Measurements from ENCODE around the gene EEF1G.
"Not testable (repeated sequence)": the region's sequence is repeated elsewhere in the genome, so short reads cannot be mapped to it uniquely, and the experiment has no call there.

Gene EEF1G

DNA sequence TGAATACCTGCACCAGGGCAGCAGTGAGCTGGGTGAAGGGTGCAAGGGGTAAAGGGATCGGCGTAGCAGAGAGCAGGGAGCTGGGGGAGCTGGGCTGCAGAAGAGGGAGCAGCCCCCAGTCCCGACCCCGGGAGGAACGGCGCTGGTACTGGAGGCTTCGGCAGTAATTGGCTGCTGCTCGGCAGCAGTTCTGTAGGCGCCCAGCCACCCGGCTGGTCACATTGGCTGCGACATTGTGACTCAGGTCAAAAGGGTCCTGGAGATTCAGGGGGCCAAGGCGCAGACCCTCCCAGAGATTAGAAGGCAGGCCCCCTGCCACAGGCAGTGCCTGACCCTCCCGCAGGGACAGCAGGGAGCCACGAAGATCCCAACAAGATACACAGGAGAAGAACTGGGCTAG, 2.1 kb upstream of the EEF1G start:
- no peak for DNase-seq (ENCODE audit: low read depth)

DNA sequence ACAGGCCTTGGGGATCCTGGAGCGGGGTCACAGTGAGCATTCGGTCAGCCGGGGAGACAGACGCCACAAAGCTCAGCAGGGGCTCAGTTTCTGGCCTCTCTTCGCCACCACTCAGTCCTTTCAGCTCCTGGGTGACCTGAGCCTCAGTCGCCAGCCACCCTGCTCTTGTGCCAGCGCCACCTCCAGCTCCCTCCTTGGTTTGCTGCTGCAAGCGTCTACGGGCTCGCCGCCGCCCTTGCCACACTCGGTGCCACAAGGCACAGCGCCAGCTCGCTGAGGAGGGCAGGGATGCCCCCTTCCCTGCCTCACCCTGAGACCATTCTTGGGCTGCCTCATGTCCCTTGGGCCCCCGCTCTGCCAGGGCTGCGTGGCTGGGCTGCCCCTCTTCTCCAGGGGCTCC, 1.5 kb upstream of the EEF1G start:
- no peak for DNase-seq (ENCODE audit: low read depth)

DNA sequence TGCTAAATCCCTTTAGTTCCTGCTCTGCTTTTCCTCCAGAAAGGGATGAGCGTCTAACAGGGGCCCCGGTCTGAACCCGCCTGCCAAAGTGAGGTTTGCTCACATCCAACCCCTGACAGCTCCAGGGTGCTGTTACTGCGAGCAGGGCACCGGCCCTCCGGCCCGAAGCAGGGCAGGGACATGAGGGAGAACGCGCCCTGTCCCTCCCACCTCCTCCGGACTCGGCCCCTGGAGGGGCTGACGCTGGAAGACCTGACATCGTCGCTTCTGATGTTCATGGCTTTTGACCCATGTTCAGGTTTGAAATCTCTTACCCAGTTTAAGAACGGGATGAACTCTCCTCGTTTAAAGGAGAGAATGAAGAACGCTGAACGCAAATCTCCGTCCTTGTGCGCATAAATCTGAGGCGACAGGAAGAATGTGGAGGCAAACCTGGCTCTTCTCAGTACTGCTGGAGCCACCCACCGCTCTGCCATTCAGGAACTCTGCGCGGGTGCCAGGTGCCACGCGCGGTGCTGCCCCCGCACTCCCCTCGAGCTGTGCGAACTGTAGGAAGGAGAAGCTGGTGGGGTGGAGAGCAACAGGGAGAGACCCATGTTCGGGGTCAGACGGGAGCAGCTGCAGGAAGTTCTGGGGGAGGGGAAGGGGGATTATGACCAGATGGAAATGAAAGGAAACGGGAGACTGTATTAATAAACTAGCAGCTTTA, 826 bp upstream of the EEF1G start:
- no peak for DNase-seq (ENCODE audit: low read depth)

DNA sequence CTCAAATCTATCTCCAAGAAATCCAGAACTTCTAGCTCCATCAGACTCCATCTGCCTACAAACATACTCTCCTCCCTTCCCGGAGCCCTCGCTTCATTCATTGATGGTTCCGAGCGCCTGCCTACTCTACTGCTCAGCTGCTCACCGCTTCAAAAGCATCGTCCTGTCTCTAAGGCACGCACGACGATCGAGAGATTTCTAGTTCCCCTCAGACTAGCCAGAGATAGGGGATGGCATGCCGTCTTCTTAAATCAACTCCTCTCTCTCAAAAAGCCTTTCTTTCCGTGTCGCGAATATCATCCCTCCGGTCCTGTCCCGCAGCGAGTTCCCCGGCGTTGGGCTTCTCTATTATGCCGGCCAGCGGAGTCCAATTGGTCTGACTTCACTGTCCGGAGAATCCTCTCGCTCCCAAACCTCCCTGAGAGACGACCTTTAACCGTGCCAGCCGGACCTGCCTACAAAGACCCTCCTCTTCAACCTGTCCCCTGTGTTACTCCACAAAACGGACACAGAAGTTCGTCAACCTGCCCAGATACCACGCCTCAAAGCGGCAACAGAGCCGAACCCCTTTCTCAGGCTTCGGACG, 592 bp downstream of the EEF1G start:
- DNase-seq (ENCODE audit: low read depth) = no peak

DNA sequence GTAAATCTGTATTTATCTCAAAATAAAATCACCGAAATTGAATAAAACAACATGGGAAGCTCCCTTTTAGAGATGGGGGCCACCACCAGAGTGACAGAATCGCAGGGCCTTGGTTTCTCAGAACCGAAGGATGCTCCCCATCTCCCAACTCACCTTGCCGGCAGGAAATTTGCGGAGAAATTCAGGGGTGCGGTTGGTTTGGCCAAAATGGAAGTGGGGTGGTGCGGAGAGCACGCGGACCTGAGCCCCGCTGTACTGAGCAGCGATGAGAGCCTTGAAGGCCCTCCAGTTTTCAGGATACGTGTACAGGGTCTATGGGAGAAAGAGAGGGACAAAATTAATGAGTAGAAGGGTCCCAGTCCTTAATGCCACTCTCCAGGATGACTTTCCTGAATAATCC, 1.3 kb downstream of the EEF1G start:
- no peak for DNase-seq (ENCODE audit: low read depth)

DNA sequence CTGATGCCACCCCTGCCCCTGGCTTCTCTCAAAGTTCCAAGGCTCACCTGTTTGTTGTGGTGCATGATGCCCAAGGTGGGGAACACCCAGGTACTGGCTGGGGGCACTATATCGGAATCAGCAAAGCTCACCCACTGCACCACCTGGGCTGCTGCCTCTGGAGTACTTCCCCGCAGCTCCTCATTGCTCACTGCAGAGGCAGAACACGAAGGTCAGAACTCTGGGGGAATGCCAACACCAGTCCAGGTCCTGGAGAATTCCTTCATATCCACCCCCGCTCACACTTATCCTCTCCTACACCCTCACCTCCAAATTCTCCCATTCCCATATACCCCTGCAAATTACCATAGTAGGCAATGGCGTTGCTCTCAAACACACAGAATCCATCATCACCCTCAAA, 2.2 kb downstream of the EEF1G start:
- DNase-seq (ENCODE audit: low read depth) = not testable (repeated sequence)

DNA sequence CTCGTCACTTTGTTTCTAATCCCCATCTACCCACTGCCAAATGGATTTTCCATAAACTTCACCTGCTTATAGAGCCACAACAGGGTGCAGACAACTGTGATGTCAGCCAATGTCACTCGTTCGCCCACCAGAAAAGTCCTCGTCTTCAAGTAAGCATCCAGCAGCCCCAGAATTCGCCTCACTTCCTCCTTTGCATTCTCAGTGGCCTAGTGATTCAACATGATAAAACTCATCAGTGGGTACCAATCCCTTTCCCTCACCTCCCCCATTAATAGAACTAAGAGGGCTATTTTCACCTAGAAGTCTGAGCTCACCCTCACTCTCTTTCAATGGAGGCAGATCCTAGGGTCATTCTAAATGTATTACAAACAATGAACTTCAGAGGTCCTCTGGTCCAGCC, 2.8 kb downstream of the EEF1G start:
- not testable (repeated sequence) for DNase-seq (ENCODE audit: low read depth)

DNA sequence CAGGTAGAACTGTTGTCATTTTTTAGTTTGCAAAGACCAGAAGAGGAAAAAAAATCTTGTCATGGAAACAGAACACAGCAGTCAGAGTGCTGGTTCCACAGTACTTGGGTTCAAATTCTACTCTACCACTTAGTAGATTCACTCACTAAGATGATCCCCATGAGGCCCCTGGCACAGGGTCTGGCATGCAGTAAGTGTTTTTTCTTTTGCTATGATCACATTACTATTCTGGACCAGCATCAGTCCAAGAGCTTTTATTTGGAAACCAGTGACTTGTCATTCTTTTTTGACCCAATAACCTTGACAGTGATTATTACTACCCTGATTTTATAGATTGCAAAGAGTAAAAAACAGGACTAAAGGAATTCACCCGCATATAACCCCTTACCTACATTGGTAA, 4.1 kb downstream of the EEF1G start:
- DNase-seq (ENCODE audit: low read depth) = no peak

DNA sequence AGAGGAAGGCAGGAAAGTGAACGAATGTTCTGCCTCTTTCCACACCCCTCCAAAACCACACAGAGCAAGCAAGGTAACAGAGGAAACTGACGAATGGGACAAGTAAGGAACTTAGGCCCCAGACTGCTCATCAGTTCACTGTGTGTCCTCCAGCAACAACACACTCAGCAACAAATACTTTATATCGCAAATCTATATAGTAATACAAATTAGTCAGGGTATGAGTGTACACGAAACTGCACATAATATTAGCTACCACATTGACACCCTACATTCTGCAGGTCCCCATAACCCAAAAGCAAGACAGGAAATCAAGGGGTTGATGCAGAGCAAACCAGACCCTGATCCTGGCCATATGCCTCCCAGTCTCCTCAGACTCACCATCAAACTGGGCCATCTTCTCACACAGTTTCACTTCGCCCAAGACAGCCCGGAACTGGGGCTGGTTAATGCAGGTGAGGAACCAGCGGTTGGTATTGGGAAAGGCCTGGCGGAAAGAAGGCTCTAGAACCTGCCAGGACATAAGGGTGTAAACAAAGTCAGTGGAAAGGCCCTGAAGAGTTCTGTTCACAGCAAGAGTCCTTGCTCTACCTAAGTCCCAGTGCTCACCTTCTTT, 6.6 kb downstream of the EEF1G start:
- DNase-seq (ENCODE audit: low read depth) = no peak

DNA sequence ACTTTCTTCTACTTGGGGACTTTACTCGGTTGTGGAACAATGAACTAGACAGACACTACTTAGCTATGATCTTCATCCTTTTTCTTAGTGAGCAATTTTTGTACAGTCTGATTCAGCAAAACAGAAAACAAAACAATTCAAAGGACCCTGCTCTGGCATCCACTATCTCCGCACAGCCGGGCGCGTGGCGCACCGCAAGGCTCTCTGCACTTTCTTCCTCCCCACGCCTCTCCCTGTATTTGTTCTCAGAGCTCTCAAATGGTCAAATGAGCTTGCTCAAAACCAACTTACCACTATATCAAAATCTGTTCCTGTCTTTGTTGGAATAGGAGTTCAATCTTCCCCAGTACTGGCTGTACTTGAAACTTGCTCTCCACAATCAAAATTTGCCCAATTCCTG, 7.4 kb downstream of the EEF1G start:
- no peak for DNase-seq (ENCODE audit: low read depth)

DNA sequence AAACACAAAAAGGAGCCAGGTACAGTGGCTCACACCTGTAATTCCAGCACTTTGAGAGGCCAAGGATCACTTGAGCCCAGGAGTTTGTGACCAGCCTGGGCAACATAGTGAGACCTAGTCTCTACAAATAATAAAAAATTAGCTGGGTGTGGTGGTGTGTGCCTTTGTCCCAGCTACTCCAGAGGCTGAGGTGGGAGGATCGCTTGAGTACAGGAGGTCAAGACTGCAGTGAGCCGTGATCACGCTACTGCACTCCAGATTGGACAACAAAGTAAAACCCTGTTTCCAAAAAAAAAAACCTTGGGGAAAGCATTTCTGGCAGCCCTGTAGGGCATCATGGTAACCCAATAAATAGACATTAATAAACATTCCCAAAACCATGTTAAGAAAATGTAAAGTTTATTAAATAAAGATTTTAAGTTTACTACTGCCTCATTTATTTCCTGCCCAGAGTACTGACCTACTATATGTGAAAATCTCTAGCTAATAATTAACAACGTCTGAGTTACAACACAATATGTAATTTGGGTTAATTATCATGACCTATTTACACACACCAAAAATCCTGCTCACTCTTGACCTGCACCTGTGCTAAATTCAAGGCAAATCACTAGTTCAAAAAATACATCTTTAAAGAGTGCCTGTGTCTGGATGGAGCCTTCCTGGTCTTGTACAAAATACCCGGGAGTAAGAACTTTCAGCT, 8.4 kb downstream of the EEF1G start:
- DNase-seq (ENCODE audit: low read depth) = no peak

DNA sequence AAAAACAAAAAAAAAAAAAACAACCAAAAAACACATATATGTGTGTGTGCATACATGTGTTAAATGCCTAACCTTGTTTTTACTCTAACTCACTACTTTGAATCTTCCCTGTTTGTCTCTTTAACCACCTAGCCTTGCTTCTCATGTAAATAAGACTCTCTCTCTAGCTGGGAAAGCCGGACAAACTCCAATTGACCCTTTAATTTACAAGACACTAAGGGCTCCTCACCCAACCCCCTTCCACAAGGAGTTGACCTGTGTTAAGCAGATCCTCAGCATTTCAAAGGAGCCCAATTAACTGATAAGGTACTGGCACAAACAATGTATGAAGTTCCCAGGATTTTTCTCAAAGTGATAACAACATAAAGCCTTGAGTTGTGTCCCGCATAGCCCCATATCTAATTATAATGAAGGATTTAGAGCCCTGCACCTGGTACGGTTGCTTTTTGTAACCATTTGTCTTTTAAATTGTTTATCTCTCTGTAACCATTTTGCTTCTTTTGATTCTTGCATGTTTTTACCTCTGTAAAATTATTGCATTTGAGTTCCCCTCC, 11.9 kb downstream of the EEF1G start:
- not testable (repeated sequence) for DNase-seq (ENCODE audit: low read depth)

DNA sequence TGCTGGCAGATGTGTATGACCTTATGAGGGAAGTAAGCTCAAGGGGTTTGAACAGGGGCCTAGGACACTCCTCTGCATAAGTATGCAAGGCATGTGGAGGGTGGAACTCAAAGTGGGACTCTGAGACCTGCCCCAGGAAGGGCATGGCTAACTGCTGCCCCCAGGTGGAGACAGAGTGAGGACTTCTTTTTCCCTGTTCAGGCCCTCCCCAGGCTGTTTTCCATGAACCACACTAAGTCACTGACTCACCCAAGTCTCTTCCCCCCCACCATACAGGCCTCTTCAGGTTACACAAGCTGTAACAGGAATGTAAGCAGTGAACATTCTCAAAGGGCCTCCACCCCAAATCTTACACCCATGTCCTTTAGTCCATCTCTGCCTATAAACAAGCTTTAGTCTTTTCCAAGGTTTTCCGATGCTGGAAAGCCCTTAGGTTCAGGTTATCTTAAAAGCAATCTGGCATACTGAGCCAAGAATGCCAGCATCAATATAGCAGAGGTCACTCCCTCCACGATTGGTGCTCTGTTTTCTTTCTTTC, 13.1 kb downstream of the EEF1G start:
- DNase-seq (ENCODE audit: low read depth) = no peak

DNA sequence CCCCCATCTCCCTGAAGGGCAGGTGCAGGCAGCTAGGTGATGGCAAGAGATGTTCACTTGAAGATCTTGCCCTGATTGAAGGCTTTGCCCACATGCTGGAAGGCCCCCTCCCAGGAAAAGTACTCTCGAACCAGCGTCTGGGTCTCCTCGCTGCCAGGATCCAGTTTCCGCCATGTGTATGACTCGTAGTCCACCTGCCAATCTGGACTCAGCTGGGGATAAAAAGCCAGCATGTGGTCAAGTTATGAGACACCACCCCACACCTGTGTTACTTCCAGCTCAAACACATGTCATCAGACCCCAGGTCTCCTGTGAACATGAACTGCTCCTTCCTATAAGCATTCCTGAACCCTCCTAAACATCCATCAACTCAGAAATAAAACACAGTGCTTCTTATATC, 14.1 kb downstream of the EEF1G start:
- not testable (repeated sequence) for DNase-seq (ENCODE audit: low read depth)

DNA sequence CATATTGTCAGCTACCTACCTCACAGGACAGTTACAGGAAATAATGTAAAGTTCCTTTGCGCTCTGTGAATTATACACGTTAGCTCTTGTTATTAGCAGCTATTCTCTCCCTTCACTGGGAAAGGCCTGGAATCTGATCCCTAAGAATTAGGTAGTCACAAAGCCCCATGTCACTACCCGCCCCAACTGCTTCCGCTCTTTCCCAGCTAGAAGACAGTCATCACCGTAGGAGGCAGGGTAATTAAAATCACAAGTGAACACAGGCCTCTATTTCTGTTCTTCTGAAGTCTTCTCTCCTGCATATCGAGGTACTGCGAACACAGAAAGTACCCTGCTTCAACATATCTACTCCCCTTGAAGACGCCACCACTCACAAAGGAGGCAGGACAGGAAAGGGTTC, 14.5 kb downstream of the EEF1G start:
- no peak for DNase-seq (ENCODE audit: low read depth)

DNA sequence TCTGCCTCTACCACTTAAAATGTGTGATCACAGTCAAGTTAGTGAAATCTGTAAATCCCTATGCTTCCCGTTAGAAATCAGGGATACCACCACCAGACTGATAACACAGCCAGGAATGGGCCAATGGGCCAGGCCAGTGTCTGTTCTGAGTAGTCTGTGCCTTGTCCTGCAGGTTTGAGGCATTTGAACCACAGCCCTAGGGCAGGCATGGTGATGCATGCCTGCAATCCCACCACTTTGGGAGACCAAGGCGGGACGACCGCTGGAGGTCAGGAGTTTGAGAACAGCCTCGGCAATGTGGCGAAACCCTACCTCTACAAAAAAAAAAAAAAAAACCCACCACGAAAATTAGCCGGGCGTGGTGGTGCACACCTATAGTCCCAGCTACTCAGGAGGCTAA, 15.0 kb downstream of the EEF1G start:
- DNase-seq (ENCODE audit: low read depth) = no peak

DNA sequence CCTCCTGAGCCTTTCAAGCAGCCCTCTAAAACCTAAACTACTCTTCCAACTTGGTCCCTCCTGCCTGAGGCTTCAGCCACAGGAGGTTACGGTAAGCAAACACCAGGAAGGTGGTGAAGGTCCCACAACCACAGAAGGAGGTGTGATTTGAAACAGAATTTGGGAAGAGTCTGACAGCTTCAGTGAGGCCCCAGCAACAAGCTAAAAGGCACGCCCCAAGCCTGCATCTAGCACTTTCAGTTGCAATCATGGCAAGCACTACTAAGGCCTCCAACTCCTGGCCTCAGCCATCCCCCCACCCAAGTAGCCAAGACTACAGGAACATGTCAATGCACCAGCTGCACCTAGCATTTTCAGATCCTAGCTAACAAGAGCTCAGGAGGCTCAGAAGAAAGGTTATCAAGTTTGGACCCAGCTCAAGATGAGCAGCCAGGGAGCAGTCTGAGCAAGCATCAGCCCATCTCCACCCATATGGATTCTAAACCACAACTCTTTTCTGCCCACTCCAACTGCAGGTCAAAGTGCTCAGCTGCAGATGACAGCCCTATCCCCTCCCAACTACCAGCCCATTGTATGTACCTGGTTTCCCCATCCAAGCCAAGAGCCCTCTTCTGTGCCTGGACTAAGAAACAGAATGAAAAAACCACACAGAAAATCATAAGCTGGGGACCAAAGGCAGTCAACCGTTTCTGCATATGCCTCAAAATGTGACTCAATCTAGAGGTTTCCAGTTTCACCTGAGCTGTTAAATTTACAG, 16.6 kb downstream of the EEF1G start:
- DNase-seq (ENCODE audit: low read depth) = no peak

DNA sequence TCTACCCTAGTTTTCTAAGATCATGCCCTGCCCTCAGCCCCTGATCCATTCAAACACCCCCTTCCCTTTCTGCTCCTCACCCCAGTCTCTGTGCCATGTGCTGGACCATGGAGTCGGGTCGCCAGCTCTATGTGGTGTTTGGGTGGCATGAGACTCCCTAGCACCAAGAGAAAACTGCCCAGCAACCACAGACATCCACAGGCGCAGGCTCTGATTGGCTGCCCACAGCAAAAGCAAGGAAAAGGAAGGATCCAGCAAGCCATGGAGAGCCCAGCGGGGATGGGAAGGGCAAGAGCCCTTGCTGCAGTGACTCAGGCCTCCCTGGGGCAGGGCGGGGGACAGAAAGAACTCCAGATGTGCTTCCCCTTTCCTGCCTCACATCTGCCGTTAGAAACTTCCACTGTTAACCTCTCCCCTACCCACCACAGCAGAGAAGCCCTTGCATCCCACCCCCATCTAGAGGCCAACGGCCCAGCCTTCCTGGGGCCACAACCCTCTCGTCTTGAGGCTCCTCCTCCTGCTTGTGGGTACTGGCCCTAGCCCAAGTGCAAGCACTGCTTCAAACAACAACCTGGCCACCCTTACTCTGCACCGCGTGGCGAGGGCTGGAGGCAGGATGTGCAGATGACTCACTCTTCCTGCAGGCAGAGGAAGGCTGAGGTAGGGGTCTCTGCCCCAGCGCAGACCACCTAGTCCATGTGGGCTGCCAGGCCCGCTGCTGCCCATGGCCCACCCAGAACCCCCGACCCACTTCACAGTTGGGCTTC, 17.4 kb downstream of the EEF1G start:
- DNase-seq (ENCODE audit: low read depth) = peak; percentile 82

DNA sequence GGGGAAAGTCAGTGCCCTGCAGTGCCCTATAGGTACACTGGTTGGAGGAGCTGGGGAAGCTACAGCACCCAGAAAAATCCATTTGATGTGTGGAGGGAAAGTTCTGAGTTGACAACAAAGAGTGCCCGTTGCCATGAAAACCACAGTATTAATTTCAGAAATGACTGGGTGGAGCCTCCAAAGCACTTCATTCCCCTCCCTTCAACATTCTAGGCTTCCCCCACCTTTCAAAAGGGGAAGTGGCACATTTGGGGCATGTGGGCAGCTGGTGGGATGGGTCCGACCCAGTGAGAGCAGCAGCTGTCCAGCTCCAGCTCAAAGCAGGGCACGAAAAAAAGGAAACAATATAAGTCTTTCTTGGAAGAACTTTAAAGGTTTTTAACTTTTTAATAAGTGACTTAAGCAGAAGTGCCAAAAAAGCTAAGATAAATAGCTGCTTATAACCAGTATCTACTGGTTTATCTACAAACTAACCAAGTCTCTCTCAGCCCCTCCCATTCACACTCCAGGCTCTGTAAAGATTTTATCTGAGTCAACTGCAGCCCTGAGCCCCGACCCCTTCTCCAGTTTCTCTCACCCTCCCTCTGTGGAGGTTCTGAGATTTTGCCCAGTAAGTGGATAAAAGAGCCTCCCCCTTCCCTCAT, 18.1 kb downstream of the EEF1G start:
- no peak for DNase-seq (ENCODE audit: low read depth)

DNA sequence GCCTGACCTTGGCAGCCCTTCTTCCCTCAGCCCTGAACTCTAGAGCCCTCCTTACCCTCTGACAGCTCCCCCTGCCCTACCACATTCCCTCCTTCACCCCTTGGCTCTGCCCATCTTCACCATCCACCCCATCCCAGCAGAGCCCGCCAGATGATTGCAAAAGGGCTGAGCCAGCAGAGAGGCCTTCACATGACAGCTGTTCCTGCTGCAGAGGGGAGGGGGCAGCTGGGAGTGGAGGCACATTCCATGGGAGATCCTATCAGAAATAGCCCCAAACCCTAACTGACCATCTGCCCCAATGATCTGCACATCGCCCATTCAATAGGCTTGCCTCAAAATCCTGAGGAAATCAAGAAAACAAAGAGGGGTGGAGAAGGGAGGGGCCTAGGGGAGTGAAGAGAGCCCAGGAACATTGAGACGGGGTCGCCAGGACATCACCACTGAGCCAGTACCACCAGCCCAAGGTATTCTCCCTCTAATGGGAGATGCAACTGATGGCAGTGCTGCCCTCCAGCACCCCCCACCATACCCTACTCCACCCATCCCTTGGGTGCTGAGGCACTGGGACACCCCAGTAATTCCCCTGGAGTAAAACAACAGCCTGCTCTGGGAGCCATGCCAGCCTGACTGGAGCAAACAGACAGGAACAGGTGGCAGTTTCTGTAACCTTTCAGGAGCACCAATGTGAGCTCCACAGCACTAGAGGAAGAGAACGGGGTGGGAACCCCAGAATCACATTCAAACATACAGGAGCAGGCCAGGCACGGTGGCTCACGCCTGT, 19.1 kb downstream of the EEF1G start:
- no peak for DNase-seq (ENCODE audit: low read depth)

Data from CMK (cell line).